DMS53 treated with DMSO at 0.1 percent for 48 hours (cell line): Measurements from ENCODE around the gene LRG1.
"Not testable (repeated sequence)": the region's sequence is repeated elsewhere in the genome, so short reads cannot be mapped to it uniquely, and the experiment has no call there.

ENCODE experiments used
- DNase-seq: peaks from one replicate; lab custom pipeline; 2025; ENCODE audit not compliant: unreplicated experiment; lab: John Stamatoyannopoulos, UW

Gene LRG1

GRCh38 chr19:4529924-4530522 lies 9.8 kb downstream of the LRG1 start:
- no peak for DNase-seq

GRCh38 chr19:4528843-4529242 lies 11.0 kb downstream of the LRG1 start:
- DNase-seq, result no peak

GRCh38 chr19:4527377-4527776 lies 12.5 kb downstream of the LRG1 start:
- DNase-seq, result not testable (repeated sequence)

GRCh38 chr19:4525563-4526002 lies 14.3 kb downstream of the LRG1 start:
- no peak for DNase-seq

GRCh38 chr19:4524808-4525562 lies 14.9 kb downstream of the LRG1 start:
- no peak for DNase-seq

- DNase-seq, result no peak
Observed at GRCh38 chr19:4523306-4524110, 16.3 kb downstream of the LRG1 start.

GRCh38 chr19:4522291-4523002 lies 17.4 kb downstream of the LRG1 start:
- DNase-seq, result no peak

GRCh38 chr19:4521888-4522242 lies 18.0 kb downstream of the LRG1 start:
- DNase-seq, result no peak

GRCh38 chr19:4521170-4521887 lies 18.5 kb downstream of the LRG1 start:
- no peak for DNase-seq

- no peak for DNase-seq
Observed at GRCh38 chr19:4519521-4520277, 20.1 kb downstream of the LRG1 start.

- no peak for DNase-seq
Observed at GRCh38 chr19:4519172-4519496, 20.7 kb downstream of the LRG1 start.

- peak; percentile 9 for DNase-seq
Observed at GRCh38 chr19:4518345-4519171, 21.3 kb downstream of the LRG1 start, which contains the start of gene PLIN4. Gene PLIN4, minus strand, starts transcription at chr19:4518486. Its CDS starts 214 bp downstream, at chr19:4518272.

GRCh38 chr19:4517451-4518057 lies 22.3 kb downstream of the LRG1 start:
- no peak for DNase-seq

- DNase-seq, result no peak
Observed at GRCh38 chr19:4516939-4517300, 22.9 kb downstream of the LRG1 start.

- no peak for DNase-seq
Observed at GRCh38 chr19:4516199-4516938, 23.5 kb downstream of the LRG1 start.

- DNase-seq, result no peak
Observed at GRCh38 chr19:4515732-4516131, 24.1 kb downstream of the LRG1 start.

- DNase-seq, result no peak
Observed at GRCh38 chr19:4513248-4513647, 26.6 kb downstream of the LRG1 start.

GRCh38 chr19:4512070-4512469 lies 27.8 kb downstream of the LRG1 start:
- no peak for DNase-seq
